T-cell (primary cell): ENCODE results near the gene ANAPC2. TPM values are rescaled to one million over a fixed set of nuclear protein-coding genes. Genes with fewer than 3 reads are reported as not detected.

Experiments
- ATAC-seq, 4 experiments: fragments of 200-7000 bp in 3 of 4; fragments of 150-1000 bp in 1 of 4; cut with Tn5 transposase; replicated peaks in 1 of 4; 1 replicate in 3 of 4; 2 replicates in 1 of 4; pipeline ENCODE4 v1.10.0; 2021; ENCODE audit warnings: moderate library complexity in 3 of 4, mild to moderate bottlenecking in 2 of 4, moderate number of reproducible peaks in 1 of 4
- CTCF ChIA-PET, 2 donors: fragments of 300-600 bp; sonication (Branson Sonifier 250); formaldehyde crosslinking; loops; one replicate each; lab custom pipeline; 2022; ENCODE audit warnings: antibody characterized with exemption in 2 of 2; lab: Charles Lee
- POLR2A ChIA-PET, 2 donors: fragments of 300-600 bp; sonication (Branson Sonifier 250); formaldehyde crosslinking; loops; one replicate each; lab custom pipeline; 2022; ENCODE audit warnings: antibody characterized with exemption in 2 of 2; lab: Charles Lee
- DNase-seq, 35 experiments: peaks; one replicate each; pipeline versions ENCODE4 v3.0.0 to v3.0.0-alpha.2; 2013 to 2023
- H3K27ac ChIP-seq: one replicate; pipeline ENCODE4 v1.5.1; 2013; ENCODE audit warnings: low read length
- H3K27me3 ChIP-seq, 2 experiments: replicated peaks in 1 of 2; 1 replicate in 1 of 2; 2 replicates in 1 of 2; pipeline versions ENCODE4 v1.6.1 to v1.7.0; 2013; ENCODE audit warnings: low read length in 1 of 2, mixed read lengths in 1 of 2; ENCODE audit not compliant: control insufficient read depth in 2 of 2, insufficient read depth in 2 of 2; ENCODE audit errors: extremely low read depth in 1 of 2
- H3K36me3 ChIP-seq, 2 donors: 1 replicate in 1 of 2; 2 replicates in 1 of 2; pipeline versions ENCODE4 v1.6.1 to v1.7.0; 2013; ENCODE audit warnings: low read length in 1 of 2; ENCODE audit not compliant: control insufficient read depth in 2 of 2, insufficient read depth in 1 of 2; ENCODE audit errors: extremely low read depth in 1 of 2
- H3K4me1 ChIP-seq, 2 experiments: 1 replicate in 1 of 2; 2 replicates in 1 of 2; pipeline versions ENCODE4 v1.6.1 to v1.7.0; 2013; ENCODE audit warnings: low read length in 2 of 2, mixed read lengths in 1 of 2; ENCODE audit not compliant: insufficient read depth in 2 of 2, control insufficient read depth in 1 of 2; ENCODE audit errors: extremely low read depth in 1 of 2
- H3K4me3 ChIP-seq, 2 donors: 1 replicate in 1 of 2; 2 replicates in 1 of 2; pipeline versions ENCODE4 v1.5.1 to v1.7.0; 2013; ENCODE audit warnings: mild to moderate bottlenecking in 2 of 2, low read length in 1 of 2, moderate library complexity in 1 of 2; ENCODE audit not compliant: control insufficient read depth in 1 of 2; ENCODE audit errors: extremely low read depth in 1 of 2
- H3K9me3 ChIP-seq: 2 replicates; pipeline ENCODE4 v1.7.0; 2013
- H3K27ac Mint-ChIP-seq, 2 donors: one replicate each; pipeline ENCODE4 v1.8.0; 2020 to 2021; ENCODE audit warnings: mild to moderate bottlenecking in 2 of 2, mixed read lengths in 2 of 2
- H3K27me3 Mint-ChIP-seq, 2 donors: one replicate each; pipeline ENCODE4 v1.8.0; 2021 to 2022; ENCODE audit warnings: mixed read lengths in 2 of 2
- H3K36me3 Mint-ChIP-seq: one replicate; pipeline ENCODE4 v1.8.0; 2021; ENCODE audit warnings: mixed read lengths
- H3K4me1 Mint-ChIP-seq, 3 donors: one replicate each; pipeline ENCODE4 v1.8.0; 2020 to 2022; ENCODE audit warnings: mixed read lengths in 3 of 3, mild to moderate bottlenecking in 1 of 3
- H3K4me3 Mint-ChIP-seq, 3 donors: one replicate each; pipeline ENCODE4 v1.8.0; 2020 to 2022; ENCODE audit warnings: mild to moderate bottlenecking in 3 of 3, mixed read lengths in 3 of 3, moderate library complexity in 3 of 3
- H3K9me3 Mint-ChIP-seq, 3 donors: one replicate each; pipeline ENCODE4 v1.8.0; 2020 to 2022; ENCODE audit warnings: mixed read lengths in 3 of 3
- whole genome bisulfite sequencing: methylation state at CpG from one replicate; pipeline ENCODE4 v1.1.5; 2013; ENCODE audit warnings: missing lambda C conversion rate; ENCODE audit not compliant: insufficient coverage; 5-methylcytosine and 5-hydroxymethylcytosine counted together
- total RNA-seq, 35 experiments: library from RNA in 6 of 35; stranded (reverse) in 6 of 35; fragments of 120-200 nt in 1 of 35; gene quantifications; one replicate each; pipeline versions ENCODE4 v1.2.1 to v1.2.4 and lab custom pipeline; 2013 to 2026

Gene ANAPC2, protein sequence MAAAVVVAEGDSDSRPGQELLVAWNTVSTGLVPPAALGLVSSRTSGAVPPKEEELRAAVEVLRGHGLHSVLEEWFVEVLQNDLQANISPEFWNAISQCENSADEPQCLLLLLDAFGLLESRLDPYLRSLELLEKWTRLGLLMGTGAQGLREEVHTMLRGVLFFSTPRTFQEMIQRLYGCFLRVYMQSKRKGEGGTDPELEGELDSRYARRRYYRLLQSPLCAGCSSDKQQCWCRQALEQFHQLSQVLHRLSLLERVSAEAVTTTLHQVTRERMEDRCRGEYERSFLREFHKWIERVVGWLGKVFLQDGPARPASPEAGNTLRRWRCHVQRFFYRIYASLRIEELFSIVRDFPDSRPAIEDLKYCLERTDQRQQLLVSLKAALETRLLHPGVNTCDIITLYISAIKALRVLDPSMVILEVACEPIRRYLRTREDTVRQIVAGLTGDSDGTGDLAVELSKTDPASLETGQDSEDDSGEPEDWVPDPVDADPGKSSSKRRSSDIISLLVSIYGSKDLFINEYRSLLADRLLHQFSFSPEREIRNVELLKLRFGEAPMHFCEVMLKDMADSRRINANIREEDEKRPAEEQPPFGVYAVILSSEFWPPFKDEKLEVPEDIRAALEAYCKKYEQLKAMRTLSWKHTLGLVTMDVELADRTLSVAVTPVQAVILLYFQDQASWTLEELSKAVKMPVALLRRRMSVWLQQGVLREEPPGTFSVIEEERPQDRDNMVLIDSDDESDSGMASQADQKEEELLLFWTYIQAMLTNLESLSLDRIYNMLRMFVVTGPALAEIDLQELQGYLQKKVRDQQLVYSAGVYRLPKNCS
- 100 to 1,000 TPM; 133 to 142 (median 141) TPM for total RNA-seq
- 38.9 TPM for total RNA-seq (2013)
- 45.3 to 116 (median 88.1) reads per million in 29 experiments for total RNA-seq (lab: John Stamatoyannopoulos, UW)

- H3K4me1 Mint-ChIP-seq = peaks cover 22 to 46% (median 42%) of the 10 kb centered on the region in 3 donors
- no peaks in the 10 kb centered on the region for H3K9me3 Mint-ChIP-seq
- Histone ChIP-seq H3K4me1 (peaks cover 13 to 54% of the 10 kb centered on the region in 2 experiments), H3K9me3 (no peaks in the 10 kb centered on the region), H3K27ac (peak within 1 kb of the TSS; percentile 77), H3K4me3 (peak within 1 kb of the TSS; percentile 91 to 99), H3K27me3 (no peaks in the 10 kb centered on the region), H3K36me3 (peaks cover 6 to 42% of the 10 kb centered on the region in 2 donors)
- peaks cover 11% of the 10 kb centered on the region for H3K36me3 Mint-ChIP-seq
- ChIA-PET POLR2A (interaction anchor here (0.5 to 1.1 kb wide), 6 partner anchors 10 to 750 kb away, joined by 3 to 6 read pairs (median 4); partner anchors contain the start of gene TUBB4B (in 1 of the 2)), CTCF (interaction anchor here in 1 of 2 donors (0.6 to 1.4 kb wide), 5 partner anchors 12 to 398 kb away, joined by 3 to 5 read pairs (median 3); partner anchors contain the start of genes TMEM141 and TPRN)
- DNase-seq (peak; percentile 75 to 98 (median 88)), ATAC-seq (peak; percentile 78 to 85 (median 80))
- H3K4me3 Mint-ChIP-seq = peak within 1 kb of the TSS; percentile 87 to 91 (median 88)
- WGBS = under 1% methylated on average over 98 of the region's 98 CpGs
- no peaks in the 10 kb centered on the region for H3K27me3 Mint-ChIP-seq
- H3K27ac Mint-ChIP-seq = peak within 1 kb of the TSS; percentile 90 to 91
Measured at GRCh38 chr9:137188490-137189296, at the start of gene ANAPC2, which contains the start of gene SSNA1. ANAPC2 (minus strand) TSS chr9:137188560; CDS start chr9:137188532, 28 bp downstream. SSNA1 (plus strand) TSS chr9:137188676; CDS start chr9:137188727, 51 bp downstream.

DNA sequence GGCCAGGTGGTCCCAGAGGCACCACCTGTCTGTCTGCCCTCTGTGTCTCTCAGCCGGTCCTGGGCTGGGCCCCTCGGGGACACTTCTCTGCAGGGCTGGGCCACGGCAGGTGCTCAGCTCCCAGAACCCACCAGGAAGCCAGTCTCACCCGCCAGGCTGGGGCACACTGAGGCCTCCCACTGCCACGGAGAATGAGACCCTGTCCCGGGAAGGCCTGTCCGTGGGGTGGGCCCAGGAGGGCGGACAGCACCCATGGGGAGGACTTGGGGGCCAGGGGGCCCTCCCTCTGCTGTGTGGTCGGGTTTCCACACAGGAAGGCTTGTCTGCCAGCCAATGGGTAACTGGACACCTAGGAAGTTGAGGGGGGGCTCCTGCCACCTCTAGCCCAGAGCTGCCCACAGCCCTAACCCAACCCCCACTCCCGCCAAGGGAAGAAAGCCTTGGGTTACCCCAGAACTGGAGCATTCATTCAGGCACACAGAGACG lies 48.6 kb upstream of the ANAPC2 start:
- no peak for ATAC-seq
- no peak overlapping the region for H3K27ac Mint-ChIP-seq
- peaks cover 2 to 3% of the 10 kb centered on the region in 2 donors for H3K36me3 ChIP-seq
- ChIA-PET POLR2A (interaction anchor here in 1 of 2 donors (0.6 kb wide), 1 partner anchor 24 kb away, joined by 4 read pairs; no protein-coding TSS in a partner anchor), CTCF (interaction anchor here (0.6 to 1.2 kb wide), 12 partner anchors 10 to 970 kb away, joined by 3 to 9 read pairs (median 4); partner anchors contain the start of genes MAN1B1 (in 1 of the 2) and NELFB (in 1 of the 2))
- H3K9me3 ChIP-seq = no peaks in the 10 kb centered on the region
- no peaks in the 10 kb centered on the region for H3K9me3 Mint-ChIP-seq
- 29% methylated on average over 9 of the region's 11 CpGs for WGBS
- H3K4me3 Mint-ChIP-seq = peak overlapping the region in 1 of 3 donors; percentile 16
- H3K36me3 Mint-ChIP-seq = no peaks in the 10 kb centered on the region
- peaks cover 0 to 5% of the 10 kb centered on the region in 2 donors for H3K27me3 Mint-ChIP-seq
- H3K4me1 Mint-ChIP-seq = peaks cover 15 to 27% (median 19%) of the 10 kb centered on the region in 3 donors
- no peak overlapping the region for H3K27ac ChIP-seq
- no peak for DNase-seq
- H3K4me3 ChIP-seq = no peak overlapping the region
- H3K4me1 ChIP-seq = peaks cover 3 to 51% of the 10 kb centered on the region in 2 experiments
- peaks cover 0 to 29% of the 10 kb centered on the region in 2 experiments for H3K27me3 ChIP-seq

DNA sequence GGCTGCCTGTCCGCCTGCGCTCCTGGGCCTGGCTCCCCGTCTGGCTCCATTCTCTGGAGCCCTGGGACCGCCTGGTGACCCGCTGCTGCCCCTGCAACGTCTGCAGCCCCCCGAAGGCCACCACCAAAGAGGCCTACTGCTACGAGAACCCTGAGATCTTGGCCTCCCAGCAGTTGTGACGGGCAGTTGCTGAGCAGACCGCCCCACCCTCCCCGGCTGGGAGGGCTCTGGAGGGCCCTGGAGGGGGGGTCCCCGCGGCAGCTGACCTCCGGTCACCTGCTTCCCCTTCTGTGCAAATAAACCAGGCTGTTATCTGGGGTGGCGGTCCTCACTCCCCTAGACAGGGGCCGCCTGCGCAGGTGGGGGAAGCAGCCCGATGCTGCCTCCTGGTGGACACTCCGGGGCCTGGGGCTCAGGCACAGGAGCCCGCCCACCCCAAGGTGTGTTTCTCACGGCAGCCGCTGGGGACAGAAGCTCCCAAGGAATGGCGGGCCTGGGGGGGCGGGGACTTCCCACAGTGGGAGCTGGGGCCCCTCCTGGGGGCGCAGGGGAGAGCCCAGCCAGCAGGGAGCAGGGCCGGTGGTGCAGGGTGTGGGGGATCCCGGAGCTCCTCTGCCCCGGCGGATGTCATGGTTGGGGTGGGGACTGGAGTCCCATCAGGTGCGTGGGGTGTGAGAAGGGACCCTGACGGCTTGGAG lies 48.0 kb upstream of the ANAPC2 start:
- Histone ChIP-seq H3K27me3 (peaks cover 0 to 35% of the 10 kb centered on the region in 2 experiments), H3K4me3 (no peak overlapping the region), H3K9me3 (no peaks in the 10 kb centered on the region), H3K36me3 (peaks cover 0 to 3% of the 10 kb centered on the region in 2 donors), H3K4me1 (peaks cover 3 to 47% of the 10 kb centered on the region in 2 experiments), H3K27ac (no peak overlapping the region)
- ATAC-seq (peak; percentile 20 to 37 (median 24)), DNase-seq (peak; percentile 71 to 95 (median 87))
- Mint-ChIP-seq H3K4me3 (peak overlapping the region in 1 of 3 donors; percentile 16), H3K27ac (no peak overlapping the region), H3K27me3 (peaks cover 0 to 8% of the 10 kb centered on the region in 2 donors), H3K4me1 (peaks cover 15 to 27% (median 19%) of the 10 kb centered on the region in 3 donors), H3K9me3 (no peaks in the 10 kb centered on the region), H3K36me3 (no peaks in the 10 kb centered on the region)
- 10% methylated on average over 27 of the region's 31 CpGs for WGBS
- CTCF ChIA-PET = interaction anchor here (0.5 to 1.2 kb wide), 15 partner anchors 11 to 969 kb away, joined by 3 to 9 read pairs (median 4); partner anchors contain the start of genes MAN1B1 (in 1 of the 2) and NELFB (in 1 of the 2)
- POLR2A ChIA-PET = interaction anchor here (0.6 kb wide), 2 partner anchors 25 to 30 kb away, joined by 4 to 5 read pairs; no protein-coding TSS in a partner anchor

DNA sequence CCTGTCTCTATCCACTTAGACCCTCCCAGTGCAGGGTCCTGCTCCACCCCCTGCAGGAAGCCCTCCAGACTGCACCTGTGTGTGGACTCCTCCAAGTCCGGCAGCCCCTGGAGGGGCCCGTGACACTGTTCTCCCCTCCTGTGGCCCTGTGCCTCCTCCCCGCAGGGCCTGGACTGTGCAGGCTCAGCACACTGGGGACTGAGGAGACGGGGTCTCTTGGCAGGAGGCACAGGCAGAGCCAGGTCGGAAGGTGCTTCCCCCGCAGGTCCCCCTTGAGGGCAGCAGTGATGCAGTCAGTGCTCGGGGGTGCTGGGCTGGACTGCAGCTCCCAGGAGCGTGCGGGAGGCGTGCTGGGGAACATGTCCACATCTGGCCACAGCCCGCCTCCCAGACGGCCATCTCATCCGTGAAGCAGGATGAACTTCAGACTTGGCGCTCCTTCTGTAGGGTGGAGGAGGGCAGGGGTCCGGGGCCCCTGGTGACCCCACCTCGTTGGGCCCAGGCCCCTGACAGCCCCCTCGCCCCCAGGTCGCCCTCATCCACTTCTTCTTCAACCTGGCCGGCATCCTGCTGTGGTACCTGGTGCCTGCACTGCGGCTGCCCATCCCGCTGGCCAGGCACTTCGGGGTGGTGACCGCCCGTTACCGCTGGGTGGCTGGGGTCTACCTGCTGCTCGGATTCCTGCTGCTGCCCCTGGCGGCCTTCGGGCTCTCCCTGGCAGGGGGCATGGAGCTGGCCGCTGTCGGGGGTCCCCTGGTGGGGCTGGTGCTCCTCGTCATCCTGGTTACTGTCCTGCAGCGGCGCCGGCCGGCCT lies 47.3 kb upstream of the ANAPC2 start:
- H3K27me3 Mint-ChIP-seq = peaks cover 0 to 11% of the 10 kb centered on the region in 2 donors
- Histone ChIP-seq H3K36me3 (peaks cover 0 to 3% of the 10 kb centered on the region in 2 donors), H3K27ac (no peak overlapping the region), H3K9me3 (no peaks in the 10 kb centered on the region), H3K4me3 (no peak overlapping the region), H3K27me3 (peaks cover 0 to 43% of the 10 kb centered on the region in 2 experiments), H3K4me1 (peaks cover 3 to 47% of the 10 kb centered on the region in 2 experiments)
- H3K27ac Mint-ChIP-seq = no peak overlapping the region
- 72% methylated on average over 25 of the region's 35 CpGs for WGBS
- ChIA-PET POLR2A (interaction anchor here (0.6 kb wide), 2 partner anchors 29 to 35 kb away, joined by 3 to 5 read pairs; no protein-coding TSS in a partner anchor), CTCF (interaction anchor here (0.6 to 1.2 kb wide), 7 partner anchors 21 to 968 kb away, joined by 3 to 6 read pairs (median 4); partner anchors contain the start of gene MAN1B1 (in 1 of the 2))
- no peaks in the 10 kb centered on the region for H3K9me3 Mint-ChIP-seq
- no peaks in the 10 kb centered on the region for H3K36me3 Mint-ChIP-seq
- H3K4me1 Mint-ChIP-seq = peaks cover 10 to 24% (median 17%) of the 10 kb centered on the region in 3 donors
- ATAC-seq (no peak), DNase-seq (no peak)
- peak overlapping the region in 1 of 3 donors; percentile 16 for H3K4me3 Mint-ChIP-seq
